ENCODE measurements around the gene DNAH14. TPM values are rescaled to one million over a fixed set of nuclear protein-coding genes. Genes with fewer than 3 reads are reported as not detected.

Gene DNAH14
- total RNA-seq, 1 experiment from 2014 or later, result 39.7 TPM

DNA sequence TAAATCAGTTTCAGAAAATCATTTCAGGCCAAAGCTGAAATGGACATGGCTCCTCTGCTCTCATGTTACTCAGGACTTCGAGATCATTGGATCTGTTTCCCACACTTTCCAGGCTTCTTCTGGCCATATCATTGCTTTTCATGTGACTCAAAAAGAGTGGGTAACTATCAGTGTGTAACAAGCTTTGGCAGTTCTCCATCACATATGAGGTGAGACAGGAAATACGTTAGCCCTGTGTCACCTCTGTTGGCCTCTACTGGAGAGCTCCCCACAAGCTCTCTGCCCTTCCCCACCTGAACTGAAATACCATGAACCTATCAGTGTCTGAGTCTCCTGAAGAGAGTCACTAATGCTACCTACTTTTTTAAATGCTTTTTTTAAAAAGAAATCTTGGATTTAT, 370.1 kb downstream of the DNAH14 start:
- Histone ChIP-seq H2BK120ac (ENCODE audit: low read depth, low read length, poor library complexity, severe bottlenecking) (no peak overlapping the region), H4K5ac (ENCODE audit: insufficient read length, low read depth, low read length) (no peak overlapping the region), H3K4me2 (ENCODE audit: insufficient read depth, insufficient read length, low read length) (no peak overlapping the region), H3K27me3 (ENCODE audit: insufficient read depth, low read length) (no peaks in the 10 kb centered on the region), H3K27ac (ENCODE audit: insufficient read length, low read depth, low read length) (no peak overlapping the region), H3K14ac (ENCODE audit: insufficient read depth, low read length) (no peak overlapping the region), H2AFZ (ENCODE audit: low read length) (no peak overlapping the region), H3K9me3 (ENCODE audit: control insufficient read depth, low read depth, low read length) (no peaks in the 10 kb centered on the region), H3K4ac (ENCODE audit: low read depth, low read length) (no peak overlapping the region), H4K8ac (replicated peaks; ENCODE audit: insufficient read length, low read depth, low read length) (no peak overlapping the region), H3K23ac (ENCODE audit: insufficient read length, low read depth, low read length) (no peak overlapping the region), H3K79me1 (ENCODE audit: insufficient read depth, low read depth, low read length, poor library complexity, severe bottlenecking) (no peaks in the 10 kb centered on the region), H3K23me2 (ENCODE audit: insufficient read length, low read depth, low read length, poor library complexity, severe bottlenecking) (no peaks in the 10 kb centered on the region), H2BK15ac (ENCODE audit: low read depth, low read length) (no peak overlapping the region), H4K91ac (ENCODE audit: insufficient read length, low read depth, low read length) (no peak overlapping the region), H2BK20ac (ENCODE audit: low read depth, low read length, poor library complexity, severe bottlenecking) (no peak overlapping the region), H3K9ac (ENCODE audit: extremely low read depth, insufficient read length, low read length) (no peak overlapping the region), H2BK12ac (ENCODE audit: insufficient read length, low read depth, low read length) (no peak overlapping the region), H3K79me2 (ENCODE audit: insufficient read depth, low read length) (no peaks in the 10 kb centered on the region), H3K56ac (ENCODE audit: insufficient read length, low read depth, low read length) (no peak overlapping the region), H2BK5ac (ENCODE audit: insufficient read length, low read length) (no peak overlapping the region), H2AK5ac (ENCODE audit: insufficient read length, low read length) (no peak overlapping the region), H4K20me1 (ENCODE audit: control insufficient read depth, insufficient read depth, insufficient read length) (no peaks in the 10 kb centered on the region), H3T11ph (ENCODE audit: low read length) (no peak overlapping the region), H3K4me1 (ENCODE audit: insufficient read depth, low read length) (no peaks in the 10 kb centered on the region), H3K18ac (ENCODE audit: insufficient read length, low read depth, low read length) (no peak overlapping the region)
- Mint-ChIP-seq H3K27me3 (ENCODE audit: low read depth) (no peaks in the 10 kb centered on the region; the same call in 1 of the 2 replicates), H3K36me3 (ENCODE audit: insufficient read depth in 1 of 3, low read depth in 3 of 3) (no peaks in the 10 kb centered on the region; a peak in 1 of 7 replicates), H3K4me1 (no peaks in the 10 kb centered on the region), H3K9me3 (peaks cover 0 to 3% of the 10 kb centered on the region in 2 experiments; a peak in 3 of 5 replicates), H3K4me3 (no peak overlapping the region), H3K27ac (no peak overlapping the region; a peak in 1 of 7 replicates)
- no CpG with 5 or more reads among the region's 2 CpGs for WGBS (ENCODE audit: extremely low coverage, insufficient read length, low lambda C conversion rate)
- TF ChIP-seq, protein P1, sequence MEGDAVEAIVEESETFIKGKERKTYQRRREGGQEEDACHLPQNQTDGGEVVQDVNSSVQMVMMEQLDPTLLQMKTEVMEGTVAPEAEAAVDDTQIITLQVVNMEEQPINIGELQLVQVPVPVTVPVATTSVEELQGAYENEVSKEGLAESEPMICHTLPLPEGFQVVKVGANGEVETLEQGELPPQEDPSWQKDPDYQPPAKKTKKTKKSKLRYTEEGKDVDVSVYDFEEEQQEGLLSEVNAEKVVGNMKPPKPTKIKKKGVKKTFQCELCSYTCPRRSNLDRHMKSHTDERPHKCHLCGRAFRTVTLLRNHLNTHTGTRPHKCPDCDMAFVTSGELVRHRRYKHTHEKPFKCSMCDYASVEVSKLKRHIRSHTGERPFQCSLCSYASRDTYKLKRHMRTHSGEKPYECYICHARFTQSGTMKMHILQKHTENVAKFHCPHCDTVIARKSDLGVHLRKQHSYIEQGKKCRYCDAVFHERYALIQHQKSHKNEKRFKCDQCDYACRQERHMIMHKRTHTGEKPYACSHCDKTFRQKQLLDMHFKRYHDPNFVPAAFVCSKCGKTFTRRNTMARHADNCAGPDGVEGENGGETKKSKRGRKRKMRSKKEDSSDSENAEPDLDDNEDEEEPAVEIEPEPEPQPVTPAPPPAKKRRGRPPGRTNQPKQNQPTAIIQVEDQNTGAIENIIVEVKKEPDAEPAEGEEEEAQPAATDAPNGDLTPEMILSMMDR (conservative IDR thresholded peaks at IDR 0.05), result no peak
- no peak for DNase-seq
